HG03175 (cell line): Measurements from ENCODE around the gene TNFRSF14.
"Not testable (repeated sequence)": the region's sequence is repeated elsewhere in the genome, so short reads cannot be mapped to it uniquely, and the experiment has no call there.

Experiments used
- ATAC-seq: cut with Tn5 transposase; IDR thresholded peaks from one replicate; pipeline ENCODE4 v1.9.1; 2021; ENCODE audit warnings: mild to moderate bottlenecking, moderate library complexity; ENCODE audit not compliant: unreplicated experiment

Gene TNFRSF14

DNA sequence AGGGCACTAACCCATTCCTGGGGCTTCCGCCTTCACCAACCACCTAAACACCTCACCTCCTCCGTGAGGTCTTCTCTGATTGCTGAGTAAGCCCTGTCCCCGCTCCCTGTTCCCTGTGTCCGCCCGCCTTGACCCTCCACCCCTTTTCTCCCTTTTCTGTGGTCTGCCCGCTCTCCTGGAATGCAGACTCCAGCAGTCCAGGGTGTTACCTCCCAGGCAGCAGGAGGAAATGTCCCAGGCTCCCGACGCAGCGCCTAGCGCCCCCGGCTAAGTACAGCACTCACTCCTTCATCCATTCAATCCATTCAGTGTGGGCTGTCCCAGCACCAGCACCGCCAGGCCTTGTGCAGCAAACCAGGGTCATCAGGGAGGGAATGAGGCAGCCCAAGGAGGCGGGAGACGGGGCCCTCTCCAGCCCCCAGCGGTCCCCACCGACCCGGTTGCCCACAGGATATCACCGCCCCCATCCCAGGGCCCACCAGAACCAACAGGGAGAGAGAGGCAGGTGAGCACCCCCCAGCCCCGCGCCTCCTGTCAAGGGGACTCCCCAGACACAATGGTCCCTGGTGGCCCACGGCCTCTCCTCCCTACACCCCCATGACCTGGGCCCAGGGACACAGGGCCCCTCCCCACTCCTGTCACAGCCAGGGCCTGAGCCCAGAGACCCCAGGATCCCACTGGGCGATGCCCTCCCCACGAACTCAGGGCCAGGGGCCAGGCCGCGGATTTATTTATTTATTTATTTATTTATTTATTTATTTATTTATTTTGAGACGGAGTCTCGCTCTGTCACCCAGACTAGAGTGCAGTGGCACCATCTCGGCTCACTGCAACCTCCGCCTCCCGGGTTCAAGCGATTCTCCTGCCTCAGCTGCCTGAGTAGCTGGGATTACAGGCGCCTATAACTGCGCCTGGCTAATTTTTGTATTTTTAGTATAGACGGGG lies 10.2 kb downstream of the TNFRSF14 start:
- ATAC-seq, result no peak

DNA sequence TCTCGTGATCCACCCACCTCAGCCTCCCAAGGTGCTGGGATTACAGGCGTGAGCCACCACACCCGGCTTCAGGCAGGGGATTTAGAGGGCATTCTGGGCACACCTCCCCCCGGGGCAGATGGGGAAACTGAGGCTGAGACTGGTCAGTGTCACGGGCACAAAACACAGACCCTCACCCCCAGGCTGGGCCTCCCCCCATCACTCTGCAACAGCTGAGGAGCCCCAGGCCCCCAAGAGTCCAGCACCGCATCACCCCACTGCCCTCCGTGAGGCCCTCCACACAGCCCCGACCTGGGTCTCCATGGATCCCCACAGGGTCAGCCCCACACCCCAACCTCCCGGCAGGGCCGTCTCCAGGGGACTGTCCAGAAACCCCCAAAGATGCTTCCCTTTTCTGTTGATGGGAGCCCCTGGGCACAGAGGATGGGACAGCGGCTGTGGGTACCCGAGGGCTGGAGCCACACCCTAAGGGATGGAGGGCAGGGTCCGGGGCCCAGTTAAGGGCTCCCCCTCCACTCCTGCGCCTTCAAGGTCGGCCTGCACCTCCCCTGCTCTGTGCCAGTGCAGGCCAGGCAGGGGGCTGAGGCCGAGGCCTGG lies 11.0 kb downstream of the TNFRSF14 start:
- no peak for ATAC-seq

DNA sequence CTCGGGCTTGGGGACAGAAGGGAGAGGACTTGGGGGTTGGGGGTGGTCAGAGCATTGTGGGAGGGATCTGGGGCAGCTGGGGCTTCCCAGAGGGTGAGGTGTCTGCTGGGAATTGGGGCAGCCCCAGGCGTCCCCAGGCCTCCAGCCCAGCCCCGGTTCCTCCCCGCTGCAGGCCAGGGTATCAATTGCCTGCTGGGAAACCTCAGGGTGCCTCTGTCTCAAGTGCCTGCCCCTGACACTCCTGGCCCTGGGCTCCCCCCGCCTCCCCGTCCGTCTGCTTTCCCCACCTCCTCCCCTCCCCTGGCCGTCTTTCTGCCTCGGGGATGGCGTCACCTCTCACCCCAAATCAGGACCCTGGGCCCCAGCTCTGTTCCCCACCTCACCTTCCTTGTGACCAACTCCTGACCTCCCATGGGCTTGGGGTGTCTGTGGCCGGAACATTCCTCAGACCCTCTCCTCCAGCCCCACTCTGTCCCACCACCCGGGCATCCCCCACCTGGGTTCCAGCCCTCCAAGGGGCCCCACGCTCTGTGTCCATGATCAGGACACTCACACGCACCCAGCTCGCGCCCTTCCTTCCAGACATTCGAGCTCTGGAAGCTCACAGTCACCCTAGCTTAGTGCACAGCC lies 12.1 kb downstream of the TNFRSF14 start:
- not testable (repeated sequence) for ATAC-seq

DNA sequence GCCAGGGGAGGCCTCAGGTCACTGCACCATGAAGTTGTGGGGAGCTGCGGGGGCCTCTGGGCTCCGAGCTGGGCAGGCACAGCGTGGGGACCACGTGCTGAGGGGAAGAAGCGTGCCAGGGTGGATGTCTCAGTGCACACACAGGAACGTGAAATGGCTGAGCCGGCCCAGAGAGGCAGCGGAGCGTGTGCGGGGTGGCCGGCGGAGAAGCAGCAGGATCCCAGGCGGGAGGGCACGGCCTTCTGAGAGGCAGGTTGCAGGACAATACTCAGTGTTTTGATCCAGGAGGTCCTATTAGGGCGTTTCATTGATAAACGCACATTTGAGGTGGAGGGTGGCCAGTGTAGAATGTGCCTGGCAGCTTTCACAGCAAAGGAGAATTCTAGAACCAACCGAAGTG lies 12.9 kb downstream of the TNFRSF14 start:
- ATAC-seq, result no peak

DNA sequence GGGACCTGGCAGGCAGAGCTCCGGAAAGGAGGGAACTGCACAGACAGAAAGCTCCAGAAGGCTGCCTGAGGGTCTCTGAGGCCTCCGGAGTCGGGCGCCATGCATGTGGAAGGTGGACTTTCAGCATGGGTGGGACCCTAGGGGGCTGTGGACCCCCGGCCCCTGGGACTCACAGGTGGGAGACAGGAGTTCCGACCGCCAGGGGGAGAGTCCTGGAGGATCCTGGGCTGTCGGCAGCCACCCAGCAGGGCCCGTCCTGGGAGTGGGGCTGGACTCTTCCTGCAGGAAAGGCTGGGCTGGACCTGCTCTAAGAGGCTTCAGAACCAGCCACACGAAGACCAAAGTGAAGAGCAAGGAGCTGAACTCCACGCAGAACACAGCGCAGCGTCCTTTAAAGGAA lies 13.5 kb downstream of the TNFRSF14 start:
- not testable (repeated sequence) for ATAC-seq

DNA sequence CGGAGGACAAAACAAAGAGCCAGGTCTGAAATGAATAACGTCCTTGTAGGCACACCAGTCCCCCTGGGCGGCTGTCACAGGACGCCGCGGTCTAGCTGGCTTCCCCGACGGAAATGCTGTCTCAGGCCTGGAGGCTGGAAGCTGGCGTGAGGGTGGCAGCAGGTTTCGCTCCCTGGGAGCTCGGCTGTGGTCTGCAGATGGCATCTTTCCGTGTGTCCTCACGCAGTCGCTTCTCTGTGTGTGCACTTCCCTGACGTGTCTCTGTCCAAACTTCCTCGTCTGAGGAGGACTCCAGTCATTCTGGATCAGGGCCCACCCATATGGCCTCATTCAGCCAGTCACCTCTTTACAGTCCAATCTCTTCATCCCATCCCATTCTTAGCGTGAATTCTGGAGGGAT lies 14.2 kb downstream of the TNFRSF14 start:
- ATAC-seq, result no peak

DNA sequence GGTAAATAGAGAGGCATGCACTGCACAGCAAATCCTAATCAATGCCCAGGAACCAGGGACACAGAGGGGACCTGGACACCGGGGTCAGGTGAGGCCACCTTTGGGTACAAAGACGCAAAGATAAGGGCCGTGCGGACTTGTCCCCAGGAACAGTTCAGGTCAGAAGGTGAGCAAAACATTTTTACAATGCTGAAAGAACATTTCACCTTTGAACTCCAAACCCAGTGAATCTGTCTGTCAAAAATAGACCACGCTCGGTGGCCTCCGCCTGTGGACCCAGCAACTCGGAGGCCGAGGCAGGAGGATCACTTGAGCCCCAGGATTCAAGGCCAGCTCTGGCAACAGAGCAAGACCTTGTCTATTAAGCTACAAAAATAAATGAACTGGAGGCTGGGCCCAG lies 15.2 kb downstream of the TNFRSF14 start:
- ATAC-seq, result no peak

DNA sequence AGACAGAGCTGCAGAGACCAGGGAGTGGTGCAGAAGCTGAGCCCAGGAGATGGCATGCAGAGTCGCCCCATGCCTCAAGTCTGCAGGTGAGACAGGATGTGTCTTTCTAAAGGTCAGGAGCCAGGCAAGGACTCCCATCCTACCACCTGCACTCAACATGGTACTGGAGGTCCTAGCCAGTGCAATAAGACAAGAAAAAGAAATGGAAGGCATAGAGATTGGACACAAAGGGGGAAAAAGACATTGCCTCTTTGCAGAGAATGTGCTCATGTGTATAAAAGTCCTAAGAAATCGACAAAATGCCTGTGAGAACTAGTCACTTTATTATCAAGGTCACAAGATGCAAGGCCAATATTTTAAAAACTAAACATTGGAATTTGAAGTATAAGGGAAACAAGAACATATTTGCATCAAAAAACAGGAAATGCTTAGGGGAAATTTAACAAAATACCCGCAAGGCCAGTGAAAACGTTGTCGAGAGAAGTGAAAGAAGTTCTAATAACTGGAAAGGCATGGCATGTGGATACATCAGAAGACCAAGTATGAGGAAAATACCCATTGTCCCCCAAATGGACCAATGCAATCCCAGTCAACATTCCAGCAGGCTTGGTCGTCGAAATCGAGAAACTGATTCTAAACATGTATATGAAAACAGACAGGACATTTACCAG lies 17.2 kb downstream of the TNFRSF14 start:
- no peak for ATAC-seq

DNA sequence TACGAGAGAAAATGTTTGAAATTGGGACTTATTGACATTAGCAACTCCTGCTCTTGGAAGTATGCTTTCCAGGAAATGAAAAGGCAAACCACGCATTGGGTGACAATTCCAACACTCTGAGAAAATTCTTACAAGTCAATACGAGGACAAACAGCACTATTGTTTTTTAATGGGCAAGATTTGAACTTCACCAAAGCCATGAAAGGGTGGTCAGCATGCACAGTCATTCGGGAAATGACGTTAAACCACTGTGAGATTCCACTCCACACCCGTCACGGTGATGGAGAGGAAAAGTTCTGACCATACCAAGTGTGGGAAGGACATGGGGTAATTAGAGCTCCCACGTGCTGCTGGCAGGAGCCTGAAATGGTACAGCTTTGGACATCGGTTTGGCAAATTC lies 18.2 kb downstream of the TNFRSF14 start:
- no peak for ATAC-seq

DNA sequence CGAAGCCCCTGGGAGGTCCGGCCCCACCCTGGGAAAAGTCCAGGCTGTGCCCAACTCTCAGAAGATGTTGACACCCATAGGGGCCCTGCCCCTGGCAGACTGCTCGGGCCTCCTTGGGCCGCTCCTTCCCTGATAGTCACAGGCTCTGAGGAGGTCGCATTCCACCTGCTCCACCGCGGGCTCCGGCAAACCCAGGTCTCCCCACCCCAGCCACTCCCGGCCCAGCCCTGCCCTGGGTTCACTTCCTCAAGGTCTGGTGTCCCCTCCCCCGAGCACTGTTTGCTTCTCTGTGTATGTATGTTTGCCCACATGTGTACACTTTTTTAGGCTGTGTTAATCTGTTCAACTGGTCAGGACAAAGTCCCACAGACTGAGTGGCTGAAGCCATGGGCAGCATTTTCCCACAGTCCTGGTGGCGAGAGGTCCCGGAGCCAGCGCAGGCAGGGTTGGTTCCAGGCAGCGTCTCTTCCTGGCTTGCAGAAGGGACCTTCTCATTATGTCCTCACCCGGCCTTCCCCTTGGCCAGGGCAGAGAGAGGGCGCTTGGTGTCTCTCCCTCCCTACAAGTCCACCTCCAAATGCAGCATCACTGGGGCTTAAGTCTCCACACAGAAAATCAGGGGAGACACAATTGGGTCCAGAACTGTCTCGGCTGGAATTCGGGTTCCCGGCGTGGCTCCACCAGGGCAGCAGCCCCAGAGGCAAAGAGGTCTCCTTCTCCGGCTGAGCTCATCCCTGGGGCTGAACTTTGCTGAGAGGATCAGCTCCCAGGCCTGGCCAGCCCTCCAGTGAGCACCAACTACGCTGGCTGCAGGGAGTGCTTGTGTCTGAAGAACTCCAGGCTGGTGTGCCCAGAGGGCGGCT lies 19.9 kb downstream of the TNFRSF14 start:
- ATAC-seq, result no peak

DNA sequence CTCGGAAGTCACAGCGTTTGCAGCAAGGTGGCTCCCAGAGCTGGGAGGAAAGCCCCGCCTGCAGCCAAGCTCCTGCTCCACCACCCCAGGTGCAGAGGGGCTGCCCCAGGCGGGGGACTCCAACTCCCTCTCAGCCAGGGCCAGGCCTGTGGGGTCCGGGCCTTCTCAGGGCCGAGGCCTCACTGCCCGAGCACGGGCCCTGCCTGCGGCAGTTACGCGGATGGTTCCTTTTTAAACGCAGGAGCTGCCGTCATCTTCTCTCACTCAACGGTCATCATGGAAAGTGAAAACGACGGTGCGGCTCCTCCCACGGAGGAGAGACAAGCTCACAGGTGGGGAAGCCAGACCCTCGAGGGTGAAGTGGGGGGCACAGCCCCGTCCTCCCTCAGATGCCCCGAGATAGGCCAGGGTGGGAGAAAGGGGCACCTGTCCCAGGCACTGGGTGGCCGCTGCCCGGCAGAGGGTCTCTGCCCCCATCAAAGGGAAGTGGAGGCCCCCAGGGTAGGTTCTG lies 21.4 kb downstream of the TNFRSF14 start:
- ATAC-seq, result peak; percentile 32

DNA sequence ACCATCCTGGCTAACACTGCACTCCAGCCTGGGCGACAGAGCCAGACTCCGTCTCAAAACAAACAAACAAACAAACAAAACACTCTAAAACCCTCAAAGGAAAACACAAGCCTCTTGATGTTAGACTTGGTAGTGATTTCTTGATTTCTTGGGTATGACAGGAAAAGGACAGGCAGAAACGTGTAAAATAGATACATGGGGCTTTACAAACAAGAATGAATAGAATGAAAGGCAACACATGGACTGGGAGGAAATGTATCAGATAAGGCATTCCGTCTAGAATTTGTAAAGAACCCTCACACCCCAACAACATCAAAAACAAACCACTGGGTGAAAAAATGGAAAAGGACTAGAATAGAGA lies 22.6 kb downstream of the TNFRSF14 start:
- ATAC-seq, result no peak

DNA sequence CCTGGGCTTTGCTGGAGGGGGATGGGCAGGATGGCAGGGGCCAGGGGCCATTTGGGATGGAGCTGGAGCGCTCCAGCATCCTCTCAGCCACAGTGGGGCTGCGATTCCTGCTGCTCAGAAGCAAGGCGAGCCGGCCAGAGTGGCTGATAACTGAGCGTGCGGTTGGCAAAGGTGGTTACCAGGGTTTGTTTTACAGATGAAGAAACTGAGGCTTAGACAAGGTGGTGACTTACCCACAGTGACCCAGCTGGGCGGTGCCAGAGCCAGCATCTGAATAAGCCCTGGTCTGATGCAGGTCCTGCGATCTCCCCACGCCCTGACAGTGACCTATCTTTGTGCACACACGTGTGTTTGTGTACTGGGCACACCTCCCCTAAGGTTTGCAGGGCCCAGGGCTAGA lies 24.5 kb downstream of the TNFRSF14 start:
- ATAC-seq, result no peak

DNA sequence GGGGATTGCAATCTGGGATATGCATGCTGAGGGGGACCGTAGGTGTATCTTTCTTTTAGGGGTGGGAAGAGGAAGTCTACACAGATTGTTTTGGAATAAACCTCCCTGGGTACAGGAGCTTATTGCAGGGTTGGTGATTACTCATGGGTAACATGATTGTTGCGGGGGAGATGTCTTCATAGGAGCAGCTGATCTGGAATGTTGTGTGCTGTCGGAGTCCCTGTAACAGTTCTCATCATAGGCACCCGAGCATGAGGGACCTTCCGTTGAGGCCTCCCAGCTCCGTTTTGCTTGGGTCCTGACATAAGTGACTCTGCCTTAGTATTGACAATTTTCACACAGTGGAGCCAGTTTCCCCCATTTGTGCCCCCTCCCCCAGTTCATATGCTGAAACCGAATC lies 26.2 kb downstream of the TNFRSF14 start:
- no peak for ATAC-seq

DNA sequence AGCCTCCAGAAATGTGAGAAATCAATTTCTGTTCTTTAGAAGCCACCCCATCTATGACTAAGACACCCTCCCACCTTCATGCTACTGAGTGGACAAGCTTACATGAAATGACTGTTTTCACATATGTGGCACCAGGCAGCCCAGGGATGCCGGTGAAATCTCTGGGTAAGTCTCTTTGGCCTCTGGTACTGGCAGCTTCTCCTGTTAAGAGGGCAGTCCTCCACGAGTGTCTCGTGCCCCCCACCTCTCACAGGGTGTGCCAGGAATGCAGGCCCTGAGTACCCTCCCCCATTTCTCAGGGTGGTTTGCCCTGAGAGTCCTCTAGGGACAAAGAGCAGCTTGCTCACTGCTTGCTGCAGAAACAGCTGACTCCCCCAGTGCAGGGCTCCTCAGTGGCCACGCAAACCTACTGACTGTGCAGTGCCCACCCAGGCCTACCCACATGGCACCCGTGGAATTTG lies 27.2 kb downstream of the TNFRSF14 start:
- no peak for ATAC-seq

DNA sequence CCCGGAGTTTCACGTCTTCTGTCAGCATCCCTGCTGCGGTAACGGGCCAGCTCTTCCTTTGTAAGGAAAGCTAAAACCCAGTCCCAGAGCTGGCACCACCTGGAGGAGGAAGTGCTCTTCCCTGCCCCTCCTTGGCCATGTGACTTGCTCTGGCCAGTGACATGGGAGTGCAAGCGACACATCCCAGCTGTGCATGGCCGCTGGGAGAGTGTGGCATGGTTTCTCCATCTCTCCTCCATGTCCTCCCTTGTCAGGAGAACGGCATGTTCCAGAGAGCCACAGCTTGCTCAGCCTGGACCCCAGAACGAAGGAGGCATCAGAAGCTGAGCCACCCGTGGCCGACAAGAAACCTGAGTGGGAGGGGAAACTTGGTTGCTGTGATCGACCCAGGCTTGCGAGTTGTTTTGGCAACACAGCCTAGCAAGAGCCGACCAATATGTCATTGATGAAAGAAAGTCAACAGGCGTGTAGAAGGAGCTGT lies 27.7 kb downstream of the TNFRSF14 start:
- no peak for ATAC-seq

DNA sequence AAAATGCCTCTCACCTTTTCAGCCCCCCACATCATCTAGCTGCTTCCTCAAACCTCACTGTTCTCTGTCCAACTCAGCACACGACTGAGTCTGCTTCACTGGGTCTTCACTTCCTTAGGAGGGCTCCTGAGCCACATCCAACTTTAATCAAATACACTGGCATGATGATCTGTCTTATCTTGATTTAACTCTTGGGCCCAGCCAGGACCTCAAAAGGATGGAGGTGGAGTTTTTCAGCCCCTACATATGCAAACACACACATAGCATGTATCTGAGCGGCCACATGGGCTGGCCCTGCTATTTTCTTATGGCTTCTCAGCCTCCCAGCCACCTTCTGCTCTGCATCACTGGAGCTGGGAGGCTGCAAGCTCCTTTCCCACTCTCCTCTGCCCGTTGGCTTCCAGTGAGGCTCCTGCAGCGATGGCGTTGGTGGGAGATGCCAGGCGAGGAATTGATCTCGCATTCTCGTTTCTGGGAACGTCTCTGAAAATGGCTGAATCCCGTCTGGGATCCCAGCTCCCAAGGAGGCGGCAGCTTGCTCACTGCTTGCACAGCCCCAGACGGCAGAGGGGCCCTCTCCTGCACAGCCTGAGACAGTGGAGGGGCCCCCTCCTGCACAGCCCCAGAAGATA lies 28.6 kb downstream of the TNFRSF14 start:
- no peak for ATAC-seq

DNA sequence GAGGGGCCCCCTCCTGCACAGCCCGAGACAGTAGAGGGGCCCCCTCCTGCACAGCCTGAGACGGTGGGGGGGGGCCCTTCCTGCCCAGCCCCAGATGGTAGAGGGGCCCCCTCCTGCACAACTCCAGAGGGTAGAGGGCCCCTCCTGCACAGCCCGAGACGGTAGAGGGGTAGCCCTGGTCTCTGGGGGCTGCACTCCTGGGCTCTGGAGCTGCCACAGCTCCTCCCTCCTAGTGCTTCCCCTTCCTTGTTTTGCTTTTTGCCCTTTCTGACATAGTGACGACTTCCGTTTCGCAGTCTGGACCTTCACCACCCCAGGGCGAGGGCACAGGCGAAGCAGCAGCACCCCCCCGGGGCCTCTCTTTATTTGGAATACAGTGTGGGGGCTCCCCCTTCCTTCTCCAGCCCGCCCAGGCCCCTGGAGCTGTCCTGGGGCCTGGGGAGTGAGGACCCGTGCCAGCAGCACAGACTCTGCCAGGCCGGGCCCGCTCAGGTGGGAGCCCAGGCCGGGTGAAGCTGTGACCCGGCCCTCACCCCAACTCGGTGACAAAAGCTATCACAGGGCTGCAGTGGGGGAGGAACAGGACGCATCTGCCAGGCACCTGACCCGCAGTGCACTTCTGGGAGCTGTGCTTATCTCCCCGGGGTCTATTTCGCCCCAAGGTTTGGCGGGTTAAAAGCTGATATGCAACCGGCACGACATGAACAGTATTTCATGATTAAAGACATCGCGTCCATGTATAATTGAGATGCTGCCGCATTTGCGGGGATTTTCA lies 29.3 kb downstream of the TNFRSF14 start:
- peak; percentile 49 for ATAC-seq
